ENCODE measurements around the gene TMEM121B.

Gene TMEM121B

GRCh38 chr22:17110791-17111550 is 10.2 kb downstream of the TMEM121B start:
- peaks cover 51% of the 10 kb centered on the region for H3K36me3 Mint-ChIP-seq (ENCODE audit: low read depth)
- peaks cover 45% of the 10 kb centered on the region for H3K4me1 Mint-ChIP-seq (ENCODE audit: low read depth)
- no peaks in the 10 kb centered on the region for H3K27me3 Mint-ChIP-seq (ENCODE audit: low read depth)
- no peaks in the 10 kb centered on the region for H3K9me3 Mint-ChIP-seq
- peak overlapping the region; percentile 7 for H3K27ac Mint-ChIP-seq
- H3K4me3 Mint-ChIP-seq, result no peak overlapping the region

GRCh38 chr22:17109976-17110375 is 11.2 kb downstream of the TMEM121B start:
- H3K4me1 Mint-ChIP-seq (ENCODE audit: low read depth), result peaks cover 44% of the 10 kb centered on the region

GRCh38 chr22:17109113-17109865 is 11.9 kb downstream of the TMEM121B start:
- Mint-ChIP-seq H3K4me3 (no peak overlapping the region), H3K4me1 (ENCODE audit: low read depth) (peaks cover 42% of the 10 kb centered on the region), H3K9me3 (no peaks in the 10 kb centered on the region), H3K27ac (no peak overlapping the region), H3K36me3 (ENCODE audit: low read depth) (peaks cover 64% of the 10 kb centered on the region), H3K27me3 (ENCODE audit: low read depth) (no peaks in the 10 kb centered on the region)

More at GRCh38 chr22:17109976-17110375, 11.2 kb downstream of the TMEM121B start:
- H3K27ac Mint-ChIP-seq, result no peak overlapping the region
- H3K4me3 Mint-ChIP-seq, result no peak overlapping the region
- peaks cover 59% of the 10 kb centered on the region for H3K36me3 Mint-ChIP-seq (ENCODE audit: low read depth)
- no peaks in the 10 kb centered on the region for H3K9me3 Mint-ChIP-seq
- no peaks in the 10 kb centered on the region for H3K27me3 Mint-ChIP-seq (ENCODE audit: low read depth)

- Mint-ChIP-seq H3K27me3 (ENCODE audit: low read depth) (no peaks in the 10 kb centered on the region), H3K27ac (no peak overlapping the region), H3K4me1 (ENCODE audit: low read depth) (peaks cover 40% of the 10 kb centered on the region), H3K36me3 (ENCODE audit: low read depth) (peaks cover 66% of the 10 kb centered on the region), H3K9me3 (no peaks in the 10 kb centered on the region), H3K4me3 (no peak overlapping the region)
These were observed 12.7 kb downstream of the TMEM121B start for GRCh38 chr22:17108256-17109112.

GRCh38 chr22:17107547-17107810 is 13.7 kb downstream of the TMEM121B start:
- H3K27ac Mint-ChIP-seq, result peak overlapping the region; percentile 83
- peaks cover 43% of the 10 kb centered on the region for H3K4me1 Mint-ChIP-seq (ENCODE audit: low read depth)
- peaks cover 68% of the 10 kb centered on the region for H3K36me3 Mint-ChIP-seq (ENCODE audit: low read depth)
- H3K9me3 Mint-ChIP-seq, result no peaks in the 10 kb centered on the region
- no peaks in the 10 kb centered on the region for H3K27me3 Mint-ChIP-seq (ENCODE audit: low read depth)
- peak overlapping the region; percentile 10 for H3K4me3 Mint-ChIP-seq

- Mint-ChIP-seq H3K27me3 (ENCODE audit: low read depth) (no peaks in the 10 kb centered on the region), H3K36me3 (ENCODE audit: low read depth) (peaks cover 68% of the 10 kb centered on the region), H3K27ac (peak overlapping the region; percentile 83), H3K9me3 (no peaks in the 10 kb centered on the region), H3K4me3 (peak overlapping the region; percentile 64), H3K4me1 (ENCODE audit: low read depth) (peaks cover 48% of the 10 kb centered on the region)
These were observed 14.2 kb downstream of the TMEM121B start for GRCh38 chr22:17106785-17107546.

- peak overlapping the region; percentile 64 for H3K4me3 Mint-ChIP-seq
- peaks cover 69% of the 10 kb centered on the region for H3K36me3 Mint-ChIP-seq (ENCODE audit: low read depth)
- H3K9me3 Mint-ChIP-seq, result no peaks in the 10 kb centered on the region
These were observed 14.9 kb downstream of the TMEM121B start for GRCh38 chr22:17106161-17106784.

GRCh38 chr22:17105143-17106129 is 15.7 kb downstream of the TMEM121B start:
- peaks cover 57% of the 10 kb centered on the region for H3K4me1 Mint-ChIP-seq (ENCODE audit: low read depth)
- H3K27ac Mint-ChIP-seq, result no peak overlapping the region
- peaks cover 71% of the 10 kb centered on the region for H3K36me3 Mint-ChIP-seq (ENCODE audit: low read depth)
- H3K9me3 Mint-ChIP-seq, result no peaks in the 10 kb centered on the region
- no peak overlapping the region for H3K4me3 Mint-ChIP-seq
- H3K27me3 Mint-ChIP-seq (ENCODE audit: low read depth), result no peaks in the 10 kb centered on the region

More at GRCh38 chr22:17106161-17106784, 14.9 kb downstream of the TMEM121B start:
- Mint-ChIP-seq H3K4me1 (ENCODE audit: low read depth) (peaks cover 52% of the 10 kb centered on the region), H3K27me3 (ENCODE audit: low read depth) (no peaks in the 10 kb centered on the region), H3K27ac (peak overlapping the region; percentile 83)

GRCh38 chr22:17104336-17104935 is 16.7 kb downstream of the TMEM121B start:
- peaks cover 77% of the 10 kb centered on the region for H3K36me3 Mint-ChIP-seq (ENCODE audit: low read depth)
- no peaks in the 10 kb centered on the region for H3K27me3 Mint-ChIP-seq (ENCODE audit: low read depth)
- H3K4me3 Mint-ChIP-seq, result no peak overlapping the region
- no peaks in the 10 kb centered on the region for H3K9me3 Mint-ChIP-seq
- H3K27ac Mint-ChIP-seq, result peak overlapping the region; percentile 36
- H3K4me1 Mint-ChIP-seq (ENCODE audit: low read depth), result peaks cover 63% of the 10 kb centered on the region

GRCh38 chr22:17103351-17103750 is 17.8 kb downstream of the TMEM121B start:
- no peak overlapping the region for H3K27ac Mint-ChIP-seq
- peaks cover 74% of the 10 kb centered on the region for H3K4me1 Mint-ChIP-seq (ENCODE audit: low read depth)
- H3K4me3 Mint-ChIP-seq, result no peak overlapping the region
- H3K36me3 Mint-ChIP-seq (ENCODE audit: low read depth), result peaks cover 85% of the 10 kb centered on the region
- H3K27me3 Mint-ChIP-seq (ENCODE audit: low read depth), result no peaks in the 10 kb centered on the region
- H3K9me3 Mint-ChIP-seq, result no peaks in the 10 kb centered on the region

- Mint-ChIP-seq H3K4me3 (no peak overlapping the region), H3K4me1 (ENCODE audit: low read depth) (peaks cover 78% of the 10 kb centered on the region), H3K9me3 (no peaks in the 10 kb centered on the region), H3K27ac (no peak overlapping the region), H3K36me3 (ENCODE audit: low read depth) (peaks cover 84% of the 10 kb centered on the region), H3K27me3 (ENCODE audit: low read depth) (no peaks in the 10 kb centered on the region)
These were observed 18.9 kb downstream of the TMEM121B start for GRCh38 chr22:17102297-17102667.

GRCh38 chr22:17101475-17102296 is 19.5 kb downstream of the TMEM121B start:
- H3K27ac Mint-ChIP-seq, result no peak overlapping the region
- H3K4me3 Mint-ChIP-seq, result peak overlapping the region; percentile 14
- H3K4me1 Mint-ChIP-seq (ENCODE audit: low read depth), result peaks cover 75% of the 10 kb centered on the region
- H3K9me3 Mint-ChIP-seq, result no peaks in the 10 kb centered on the region
- no peaks in the 10 kb centered on the region for H3K27me3 Mint-ChIP-seq (ENCODE audit: low read depth)
- H3K36me3 Mint-ChIP-seq (ENCODE audit: low read depth), result peaks cover 79% of the 10 kb centered on the region
